ENCODE data around the gene NPAS2.

- TF ChIP-seq CTCF (IDR thresholded peaks at IDR 0.05) (no peak), POLR2AphosphoS5 (IDR thresholded peaks at IDR 0.05) (no peak), POLR2A (IDR thresholded peaks at IDR 0.05) (no peak)
These were observed 170.9 kb downstream of the NPAS2 start for GRCh38 chr2:100990650-100991403.
